Psoas muscle (tissue), 8 donors: ENCODE results near the gene CFAP97D2. TPM values are rescaled to one million over a fixed set of nuclear protein-coding genes. Genes with fewer than 3 reads are reported as not detected.
"Not testable (repeated sequence)": the region's sequence is repeated elsewhere in the genome, so short reads cannot be mapped to it uniquely, and the experiment has no call there.

ENCODE experiments used
- ATAC-seq, 4 donors: fragments of 200-7000 bp; cut with Tn5 transposase; one replicate each; pipeline ENCODE4 v1.9.1; 2020; ENCODE audit warnings: moderate library complexity in 3 of 4, mild to moderate bottlenecking in 2 of 4
- DNase-seq, 2 donors: peaks; one replicate each; pipeline ENCODE4 v3.0.0-alpha.2; 2020
- H3K27ac ChIP-seq: fragments of 200-600 bp; one replicate; pipeline ENCODE4 v1.8.0; 2022
- H3K27me3 ChIP-seq, 3 donors: fragments of 200-600 bp in 1 of 3; one replicate each; pipeline versions ENCODE4 v1.6.1 to v1.8.0; 2013 to 2022; ENCODE audit warnings: low read length in 2 of 3, mild to moderate bottlenecking in 2 of 3, moderate library complexity in 1 of 3; ENCODE audit not compliant: insufficient read depth in 3 of 3
- H3K36me3 ChIP-seq, 2 donors: fragments of 200-600 bp in 1 of 2; one replicate each; pipeline versions ENCODE4 v1.6.1 to v1.8.0; 2013 to 2022; ENCODE audit warnings: low read depth in 1 of 2, mild to moderate bottlenecking in 1 of 2, moderate library complexity in 1 of 2; ENCODE audit not compliant: insufficient read depth in 1 of 2
- H3K4me1 ChIP-seq: fragments of 200-600 bp; one replicate; pipeline ENCODE4 v1.8.0; 2022
- H3K4me3 ChIP-seq: fragments of 200-600 bp; one replicate; pipeline ENCODE4 v1.8.0; 2022; ENCODE audit warnings: mild to moderate bottlenecking
- H3K9me3 ChIP-seq: fragments of 200-600 bp; one replicate; pipeline ENCODE4 v1.8.0; 2022
- WGBS, 3 donors: extraction: QIAGEN DNeasy Blood & Tissue Kit; methylation state at CpG; one replicate each; pipeline versions ENCODE4 v1.1.6 to v1.1.7; 2013; 5-methylcytosine and 5-hydroxymethylcytosine counted together
- intact Hi-C, 2 donors: fragments of 100-400 bp; cut with DNase I; formaldehyde crosslinking; loops; one replicate each; pipeline versions ENCODE4 v1.11.0 to v1.14.2; 2022
- polyA plus RNA-seq, 3 donors: library from polyadenylated mRNA; stranded (reverse); fragments of 200-250 nt; gene quantifications; one replicate each; pipeline ENCODE4 v1.2.3, GENCODE V29; 2013
- total RNA-seq, 4 donors: library from RNA; stranded (reverse); fragmentation: NEBNext Ultra II Directional in 2 of 4; extraction: Animal tissue kit (Norgen Biotek cat#: 25700) in 2 of 4; gene quantifications; one replicate each; pipeline versions ENCODE4 v1.2.1 to v1.2.4, GENCODE V29; 2021 to 2023
- TF ChIP-seq, protein P1 (sequence below): fragments of 200-600 bp; IDR thresholded peaks from one replicate; pipeline ENCODE4 v1.8.0; 2022; ENCODE audit warnings: antibody characterized with exemption
- donor health status: healthy with polysubstance abuse.
- donor health status: DM: no; HTN: no; CAD: no; lungs with moderate emphysema.
- donor health status: Bipolar disorder and iron deficiency.
- donor health status: healthy.
- donor health status: DM: yes; HTN: yes; CAD: no.
- donor health status: DM: no; HTN: no; CAD: no.
- donor health status: DM: no; HTN: no; CAD: no.
- donor health status: DM: yes; HTN: yes; CAD: no.

Gene CFAP97D2
- total and polyA plus RNA-seq, 7 donors, result 0.09 TPM; not detected in 6

- Histone ChIP-seq H3K9me3 (no peaks in the 10 kb centered on the region), H3K4me1 (no peaks in the 10 kb centered on the region), H3K4me3 (no peak overlapping the region), H3K27me3 (no peaks in the 10 kb centered on the region), H3K36me3 (peaks cover 22 to 100% of the 10 kb centered on the region in 2 donors), H3K27ac (no peak overlapping the region)
- ATAC-seq, result no peak
- TF ChIP-seq, protein P1, sequence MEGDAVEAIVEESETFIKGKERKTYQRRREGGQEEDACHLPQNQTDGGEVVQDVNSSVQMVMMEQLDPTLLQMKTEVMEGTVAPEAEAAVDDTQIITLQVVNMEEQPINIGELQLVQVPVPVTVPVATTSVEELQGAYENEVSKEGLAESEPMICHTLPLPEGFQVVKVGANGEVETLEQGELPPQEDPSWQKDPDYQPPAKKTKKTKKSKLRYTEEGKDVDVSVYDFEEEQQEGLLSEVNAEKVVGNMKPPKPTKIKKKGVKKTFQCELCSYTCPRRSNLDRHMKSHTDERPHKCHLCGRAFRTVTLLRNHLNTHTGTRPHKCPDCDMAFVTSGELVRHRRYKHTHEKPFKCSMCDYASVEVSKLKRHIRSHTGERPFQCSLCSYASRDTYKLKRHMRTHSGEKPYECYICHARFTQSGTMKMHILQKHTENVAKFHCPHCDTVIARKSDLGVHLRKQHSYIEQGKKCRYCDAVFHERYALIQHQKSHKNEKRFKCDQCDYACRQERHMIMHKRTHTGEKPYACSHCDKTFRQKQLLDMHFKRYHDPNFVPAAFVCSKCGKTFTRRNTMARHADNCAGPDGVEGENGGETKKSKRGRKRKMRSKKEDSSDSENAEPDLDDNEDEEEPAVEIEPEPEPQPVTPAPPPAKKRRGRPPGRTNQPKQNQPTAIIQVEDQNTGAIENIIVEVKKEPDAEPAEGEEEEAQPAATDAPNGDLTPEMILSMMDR, result no peak
- DNase-seq, result no peak
- intact Hi-C loops, result no loop called here
- WGBS, 3 donors, result 95 to 98% (median 96%) methylated on average over 6 of the region's 6 CpGs
Measured at GRCh38 chr13:114241918-114242317, 62.9 kb downstream of the CFAP97D2 start.

- no peaks in the 10 kb centered on the region for H3K4me1 ChIP-seq
- H3K36me3 ChIP-seq, result peaks cover 16 to 100% of the 10 kb centered on the region in 2 donors
- WGBS, 3 donors, result 84 to 94% (median 94%) methylated on average over 3 of the region's 3 CpGs
- no peak overlapping the region for H3K27ac ChIP-seq
- no peak overlapping the region for H3K4me3 ChIP-seq
- ATAC-seq (no peak), DNase-seq (no peak)
- no peaks in the 10 kb centered on the region for H3K9me3 ChIP-seq
- TF ChIP-seq, protein P1, result no peak
- H3K27me3 ChIP-seq, result no peaks in the 10 kb centered on the region
- intact Hi-C loops, result no loop called here
Measured at GRCh38 chr13:114243971-114244370, 64.9 kb downstream of the CFAP97D2 start.

DNA sequence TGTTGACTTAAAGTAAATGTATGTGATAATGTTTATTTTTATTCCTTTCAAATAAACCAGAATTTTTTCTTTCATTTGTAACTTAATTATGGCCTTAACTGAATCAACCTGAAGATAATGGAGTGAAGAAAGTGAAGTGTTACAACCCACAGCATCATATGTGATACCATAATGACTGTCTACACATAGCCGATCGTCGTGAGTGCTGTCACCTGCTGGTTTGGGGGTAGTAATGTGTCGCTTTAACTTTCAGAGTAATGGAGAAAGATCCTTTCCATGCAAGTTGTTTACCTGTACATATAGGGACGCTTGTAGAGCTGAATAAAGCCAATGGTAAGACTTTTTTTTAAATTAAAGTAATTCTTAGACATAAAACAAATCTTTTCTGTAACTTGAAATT lies 65.6 kb downstream of the CFAP97D2 start:
- WGBS, 3 donors, result 75 to 83% (median 83%) methylated on average over 5 of the region's 5 CpGs
- DNase-seq, result no peak
- no peak for ATAC-seq
- H3K4me1 ChIP-seq, result no peaks in the 10 kb centered on the region
- H3K27me3 ChIP-seq, result no peaks in the 10 kb centered on the region
- H3K27ac ChIP-seq, result no peak overlapping the region
- TF ChIP-seq, protein P1, result no peak
- intact Hi-C loops, result no loop called here
- H3K36me3 ChIP-seq, result peaks cover 10 to 100% of the 10 kb centered on the region in 2 donors
- H3K9me3 ChIP-seq, result no peaks in the 10 kb centered on the region
- H3K4me3 ChIP-seq, result no peak overlapping the region

DNA sequence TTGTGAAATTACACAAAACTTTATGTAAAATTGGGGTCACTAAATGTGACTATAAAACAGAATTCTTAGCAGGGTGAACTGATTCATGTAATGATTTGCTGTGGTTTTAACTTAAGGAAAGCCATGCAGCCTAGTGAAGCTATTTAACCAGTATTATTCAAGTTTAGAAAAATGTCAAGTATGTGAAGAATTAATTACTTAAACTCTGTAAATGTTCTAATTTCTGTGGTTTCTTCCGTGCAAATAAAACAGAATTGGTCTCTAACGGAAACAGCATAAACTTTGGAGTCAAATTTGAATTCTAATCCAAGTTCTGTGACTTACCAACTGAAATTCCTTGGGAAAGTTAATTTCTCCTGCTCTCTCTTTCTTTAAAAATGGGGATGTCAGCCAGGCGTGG lies 69.0 kb downstream of the CFAP97D2 start:
- TF ChIP-seq, protein P1, result no peak
- no peak for DNase-seq
- no peak overlapping the region for H3K27ac ChIP-seq
- peaks cover 7 to 98% of the 10 kb centered on the region in 2 donors for H3K36me3 ChIP-seq
- WGBS, 3 donors, result 79 to 87% (median 85%) methylated on average over 3 of the region's 3 CpGs
- no peaks in the 10 kb centered on the region for H3K27me3 ChIP-seq
- intact Hi-C loops, result no loop called here
- no peak overlapping the region for H3K4me3 ChIP-seq
- H3K4me1 ChIP-seq, result no peaks in the 10 kb centered on the region
- H3K9me3 ChIP-seq, result no peaks in the 10 kb centered on the region
- no peak for ATAC-seq

- Histone ChIP-seq H3K27me3 (no peaks in the 10 kb centered on the region), H3K4me1 (no peaks in the 10 kb centered on the region), H3K36me3 (peaks cover 7 to 98% of the 10 kb centered on the region in 2 donors), H3K27ac (no peak overlapping the region), H3K4me3 (no peak overlapping the region), H3K9me3 (no peaks in the 10 kb centered on the region)
- TF ChIP-seq, protein P1, result no peak
- DNase-seq (no peak), ATAC-seq (no peak)
- intact Hi-C loops, result no loop called here
- WGBS, 3 donors, result 94 to 95% (median 95%) methylated on average over 7 of the region's 7 CpGs
Measured at GRCh38 chr13:114249077-114249476, 70.0 kb downstream of the CFAP97D2 start.

DNA sequence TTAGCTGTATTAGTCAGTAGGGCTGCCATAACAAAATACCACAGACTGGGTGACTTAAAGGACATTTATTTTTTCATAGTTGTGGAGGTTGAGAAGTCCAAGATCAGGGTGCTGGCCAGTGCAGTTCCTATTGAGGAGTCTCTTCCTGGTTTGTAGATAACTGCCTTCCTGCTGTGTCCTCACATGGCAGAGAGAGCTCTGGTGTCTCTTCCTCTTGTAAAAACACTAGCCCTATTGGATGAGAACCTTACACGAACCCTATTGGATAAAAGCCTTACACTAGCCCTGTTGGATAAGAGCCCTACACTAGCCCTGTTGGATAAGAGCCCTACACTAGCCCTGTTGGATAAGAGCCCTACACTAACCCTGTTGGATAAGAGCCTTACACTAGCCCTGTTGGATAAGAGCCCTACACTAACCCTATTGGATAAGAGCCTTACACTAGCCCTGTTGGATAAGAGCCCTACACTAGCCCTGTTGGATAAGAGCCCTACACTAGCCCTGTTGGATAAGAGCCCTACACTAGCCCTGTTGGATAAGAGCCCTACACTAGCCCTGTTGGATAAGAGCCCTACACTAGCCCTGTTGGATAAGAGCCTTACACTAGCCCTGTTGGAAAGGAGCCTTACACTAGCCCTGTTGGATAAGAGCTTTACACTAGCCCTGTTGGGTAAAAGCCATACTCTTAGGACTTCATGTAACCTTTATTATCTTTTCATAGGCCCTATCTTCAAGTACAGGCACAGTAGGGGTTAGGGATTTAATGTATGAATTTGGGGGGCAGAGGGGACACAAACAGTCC lies 72.8 kb downstream of the CFAP97D2 start:
- H3K27ac ChIP-seq, H3K4me1 ChIP-seq, ATAC-seq, H3K9me3 ChIP-seq, H3K4me3 ChIP-seq, H3K27me3 ChIP-seq, intact Hi-C loops, DNase-seq: not testable (repeated sequence)
- peaks cover 11 to 98% of the 10 kb centered on the region in 2 donors for H3K36me3 ChIP-seq
- 70 to 88% (median 86%) methylated on average over 1 of the region's 1 CpG for WGBS, 3 donors
